HG03280 (cell line): ENCODE results near the gene FNBP1.

Experiments
- ATAC-seq: cut with Tn5 transposase; IDR thresholded peaks from one replicate; pipeline ENCODE4 v1.9.1; 2021; ENCODE audit warnings: mild to moderate bottlenecking, moderate library complexity; ENCODE audit not compliant: unreplicated experiment

Gene FNBP1

GRCh38 chr9:129929496-129930125 lies 113.4 kb downstream of the FNBP1 start:
- no peak for ATAC-seq

GRCh38 chr9:129923589-129923988 lies 119.4 kb downstream of the FNBP1 start:
- no peak for ATAC-seq

GRCh38 chr9:129921905-129922304 lies 121.1 kb downstream of the FNBP1 start:
- no peak for ATAC-seq

- ATAC-seq, result no peak
These were observed 123.1 kb downstream of the FNBP1 start for GRCh38 chr9:129919841-129920240.

GRCh38 chr9:129919277-129919676 lies 123.7 kb downstream of the FNBP1 start:
- ATAC-seq, result no peak

GRCh38 chr9:129918296-129918950 lies 124.6 kb downstream of the FNBP1 start:
- ATAC-seq, result no peak

- ATAC-seq, result no peak
These were observed 126.3 kb downstream of the FNBP1 start for GRCh38 chr9:129916707-129917106.

- ATAC-seq, result no peak
These were observed 128.9 kb downstream of the FNBP1 start for GRCh38 chr9:129914051-129914450.

GRCh38 chr9:129910628-129911567 lies 132.1 kb downstream of the FNBP1 start:
- ATAC-seq, result no peak

GRCh38 chr9:129909851-129910250 lies 133.1 kb downstream of the FNBP1 start:
- no peak for ATAC-seq

- ATAC-seq, result no peak
These were observed 134.1 kb downstream of the FNBP1 start for GRCh38 chr9:129908906-129909305.

GRCh38 chr9:129907201-129907600 lies 135.8 kb downstream of the FNBP1 start:
- no peak for ATAC-seq

GRCh38 chr9:129906298-129906697 lies 136.7 kb downstream of the FNBP1 start:
- ATAC-seq, result no peak

- ATAC-seq, result no peak
These were observed 138.3 kb downstream of the FNBP1 start for GRCh38 chr9:129904734-129905133.

GRCh38 chr9:129902740-129903134 lies 140.3 kb downstream of the FNBP1 start:
- no peak for ATAC-seq

- ATAC-seq, result no peak
These were observed 140.8 kb downstream of the FNBP1 start for GRCh38 chr9:129901993-129902739.

- no peak for ATAC-seq
These were observed 142.5 kb downstream of the FNBP1 start for GRCh38 chr9:129900263-129901027.

GRCh38 chr9:129899620-129900019 lies 143.4 kb downstream of the FNBP1 start:
- ATAC-seq, result no peak

- ATAC-seq, result no peak
These were observed 144.8 kb downstream of the FNBP1 start for GRCh38 chr9:129898185-129898584.

- no peak for ATAC-seq
These were observed 145.7 kb downstream of the FNBP1 start for GRCh38 chr9:129897263-129897662.
